Gastrocnemius medialis (tissue), 4 donors: ENCODE data around the gene CACNA2D1. TPM values are rescaled to one million over a fixed set of nuclear protein-coding genes. Genes with fewer than 3 reads are reported as not detected.
A peak's percentile ranks its signal among the peaks of the same experiment; 100 is the strongest.

Source experiments
- ATAC-seq, 2 donors: fragments of 150-250 bp; one replicate each; pipeline ENCODE4 v1.9.1; 2016
- DNase-seq, 2 donors: peaks; one replicate each; pipeline ENCODE4 v3.0.0-alpha.2; 2019
- H3K27ac ChIP-seq, 4 donors: fragments of 200-600 bp; sonication (generic); 1 replicate in 1 of 4; 2 replicates in 3 of 4; pipeline ENCODE4 v1.5.1; 2016 to 2018; ENCODE audit warnings: mild to moderate bottlenecking in 2 of 4, moderate library complexity in 1 of 4
- H3K27me3 ChIP-seq, 3 donors: fragments of 200-600 bp; sonication (generic) in 2 of 3; 1 replicate in 1 of 3; 2 replicates in 2 of 3; pipeline versions ENCODE4 v1.5.1 to v1.6.0; 2016 to 2019; ENCODE audit warnings: mild to moderate bottlenecking in 1 of 3, moderate library complexity in 1 of 3
- H3K36me3 ChIP-seq, 2 donors: fragments of 200-600 bp; sonication (generic) in 1 of 2; one replicate each; pipeline ENCODE4 v1.5.1; 2017 to 2018
- H3K4me1 ChIP-seq, 2 donors: fragments of 200-600 bp; sonication (generic) in 1 of 2; one replicate each; pipeline ENCODE4 v1.5.1; 2016 to 2017; ENCODE audit warnings: mild to moderate bottlenecking in 2 of 2
- H3K4me3 ChIP-seq, 4 donors: fragments of 200-600 bp; sonication (generic) in 3 of 4; 1 replicate in 1 of 4; 2 replicates in 3 of 4; pipeline ENCODE4 v1.5.1; 2016 to 2019; ENCODE audit warnings: mild to moderate bottlenecking in 2 of 4
- H3K9me3 ChIP-seq, 3 donors: fragments of 200-600 bp; sonication (generic) in 2 of 3; 1 replicate in 1 of 3; 2 replicates in 2 of 3; pipeline ENCODE4 v1.5.1; 2016 to 2019
- POLR2A ChIP-seq, 2 donors: fragments of 450-650 bp; IDR thresholded peaks; one replicate each; pipeline ENCODE4 v1.6.1; 2017; ENCODE audit warnings: antibody characterized with exemption in 2 of 2, mild to moderate bottlenecking in 2 of 2, moderate library complexity in 2 of 2
- in situ Hi-C, 4 donors: fragments of 200-750 bp; cut with MboI; loops; one replicate each; pipeline versions ENCODE4 v1.15.0 to v1.8.0; 2017; ENCODE audit warnings: low sequenced_read_pairs in 4 of 4
- intact Hi-C: fragments of 100-400 bp; cut with DNase I; formaldehyde crosslinking; loops from one replicate; pipeline ENCODE4 v1.15.1; 2023; ENCODE audit warnings: low total_unique reads
- total RNA-seq, 4 donors: library from RNA; depleted of rRNA; stranded (reverse); fragments of >200 nt; gene quantifications; one replicate each; pipeline versions ENCODE4 v1.1.0 to v1.2.3, GENCODE V29; 2016
- TF ChIP-seq, protein P1 (sequence below), 5 experiments: fragments of 450-650 bp in 3 of 5; fragments of 200-600 bp in 2 of 5; sonication (generic) in 2 of 5; IDR thresholded peaks in 4 of 5; conservative IDR thresholded peaks in 1 of 5; 1 replicate in 4 of 5; 2 replicates in 1 of 5; pipeline ENCODE4 v1.5.1; 2016 to 2019; ENCODE audit warnings: antibody characterized with exemption in 5 of 5, mild to moderate bottlenecking in 3 of 5, moderate library complexity in 3 of 5

CACNA2D1 gene
- total RNA-seq, 4 donors from 2014 or later = 83.9 to 157 (median 120) TPM

DNA sequence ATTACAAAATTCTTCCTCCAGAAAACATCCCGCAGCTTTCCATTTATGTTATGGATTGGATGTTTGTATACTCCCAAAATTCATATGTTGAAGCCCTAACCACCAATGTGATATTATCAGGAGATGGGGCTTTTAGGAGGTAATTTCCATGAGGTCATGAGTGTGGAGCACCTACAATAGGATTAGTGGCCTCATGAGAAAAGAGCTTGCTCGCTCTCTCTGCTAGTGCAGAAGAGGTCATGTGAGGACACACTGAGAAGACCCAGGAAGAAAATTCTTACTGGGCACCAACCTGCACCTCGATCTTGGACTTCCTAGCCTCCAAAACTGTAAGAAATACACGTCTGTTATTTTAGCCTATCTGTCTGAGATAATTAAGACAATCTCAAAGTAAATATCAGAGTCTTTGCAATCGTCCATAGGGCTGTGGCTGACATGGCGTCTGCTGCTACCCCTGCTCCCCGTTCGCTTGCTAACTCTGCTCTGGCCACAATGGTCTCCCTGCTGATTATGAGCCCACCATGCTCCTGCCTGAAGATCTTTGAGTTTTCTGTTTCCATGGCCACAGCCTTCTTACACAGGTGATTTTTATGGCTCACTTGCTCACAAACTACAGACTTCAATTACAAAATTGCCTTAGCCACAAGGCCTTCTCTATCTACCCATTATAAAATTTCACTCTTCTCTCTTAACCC lies 333.3 kb downstream of the CACNA2D1 start:
- Histone ChIP-seq H3K9me3 (no peaks in the 10 kb centered on the region), H3K27me3 (no peaks in the 10 kb centered on the region), H3K4me3 (no peak overlapping the region), H3K27ac (no peak overlapping the region), H3K4me1 (peaks cover 6 to 10% of the 10 kb centered on the region in 2 donors), H3K36me3 (no peaks in the 10 kb centered on the region)
- TF ChIP-seq, protein P1, sequence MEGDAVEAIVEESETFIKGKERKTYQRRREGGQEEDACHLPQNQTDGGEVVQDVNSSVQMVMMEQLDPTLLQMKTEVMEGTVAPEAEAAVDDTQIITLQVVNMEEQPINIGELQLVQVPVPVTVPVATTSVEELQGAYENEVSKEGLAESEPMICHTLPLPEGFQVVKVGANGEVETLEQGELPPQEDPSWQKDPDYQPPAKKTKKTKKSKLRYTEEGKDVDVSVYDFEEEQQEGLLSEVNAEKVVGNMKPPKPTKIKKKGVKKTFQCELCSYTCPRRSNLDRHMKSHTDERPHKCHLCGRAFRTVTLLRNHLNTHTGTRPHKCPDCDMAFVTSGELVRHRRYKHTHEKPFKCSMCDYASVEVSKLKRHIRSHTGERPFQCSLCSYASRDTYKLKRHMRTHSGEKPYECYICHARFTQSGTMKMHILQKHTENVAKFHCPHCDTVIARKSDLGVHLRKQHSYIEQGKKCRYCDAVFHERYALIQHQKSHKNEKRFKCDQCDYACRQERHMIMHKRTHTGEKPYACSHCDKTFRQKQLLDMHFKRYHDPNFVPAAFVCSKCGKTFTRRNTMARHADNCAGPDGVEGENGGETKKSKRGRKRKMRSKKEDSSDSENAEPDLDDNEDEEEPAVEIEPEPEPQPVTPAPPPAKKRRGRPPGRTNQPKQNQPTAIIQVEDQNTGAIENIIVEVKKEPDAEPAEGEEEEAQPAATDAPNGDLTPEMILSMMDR (IDR thresholded peaks at IDR 0.05 in 4 of 5, conservative IDR thresholded peaks at IDR 0.05 in 1 of 5) = no peak
- TF ChIP-seq POLR2A (IDR thresholded peaks at IDR 0.05) = no peak
- ATAC-seq (no peak), DNase-seq (no peak)
- in situ Hi-C loops (no loop called here), intact Hi-C loops (no loop called here)

- Histone ChIP-seq H3K4me1 (peaks cover 4 to 10% of the 10 kb centered on the region in 2 donors), H3K36me3 (no peaks in the 10 kb centered on the region), H3K27me3 (no peaks in the 10 kb centered on the region), H3K27ac (peak overlapping the region in 1 of 4 donors; percentile 21), H3K4me3 (no peak overlapping the region), H3K9me3 (no peaks in the 10 kb centered on the region)
- no peak for DNase-seq
- ATAC-seq = no peak
- intact Hi-C loops = no loop called here
- TF ChIP-seq, protein P1 (IDR thresholded peaks at IDR 0.05 in 4 of 5, conservative IDR thresholded peaks at IDR 0.05 in 1 of 5) = no peak
- TF ChIP-seq POLR2A (IDR thresholded peaks at IDR 0.05) = no peak
- in situ Hi-C loops = no loop called here
Measured at GRCh38 chr7:82109288-82109687, 334.3 kb downstream of the CACNA2D1 start.

DNA sequence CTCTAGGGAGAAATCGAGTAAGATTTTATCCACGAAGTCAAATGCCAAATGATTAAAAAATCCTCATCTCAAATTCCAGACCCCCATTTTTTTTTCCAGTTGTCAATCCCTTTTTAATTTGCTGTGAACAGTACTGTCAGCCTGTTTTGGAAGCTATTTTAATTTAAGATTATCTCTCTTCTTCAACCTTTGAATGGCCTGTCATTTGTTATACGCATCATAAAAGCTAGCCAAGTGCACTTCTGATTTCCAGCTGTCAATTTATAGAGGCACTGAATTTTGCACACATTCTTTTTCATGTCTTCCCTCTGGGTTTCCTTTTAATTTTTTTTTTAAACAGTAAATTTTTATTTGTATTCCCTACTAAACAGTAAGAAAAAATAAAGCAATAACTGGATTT lies 337.4 kb downstream of the CACNA2D1 start:
- DNase-seq (no peak), ATAC-seq (no peak)
- TF ChIP-seq, protein P1 (IDR thresholded peaks at IDR 0.05 in 4 of 5, conservative IDR thresholded peaks at IDR 0.05 in 1 of 5) = no peak
- TF ChIP-seq POLR2A (IDR thresholded peaks at IDR 0.05) = no peak
- Histone ChIP-seq H3K27ac (no peak overlapping the region), H3K4me3 (no peak overlapping the region), H3K36me3 (no peaks in the 10 kb centered on the region), H3K27me3 (no peaks in the 10 kb centered on the region), H3K9me3 (no peaks in the 10 kb centered on the region), H3K4me1 (peaks cover 0 to 10% of the 10 kb centered on the region in 2 donors)
- intact Hi-C loops (no loop called here), in situ Hi-C loops (no loop called here)

- no peaks in the 10 kb centered on the region for H3K9me3 ChIP-seq
- DNase-seq (no peak), ATAC-seq (peak in 1 of 2 donors; percentile 57)
- no peaks in the 10 kb centered on the region for H3K27me3 ChIP-seq
- in situ Hi-C loops = no loop called here
- H3K36me3 ChIP-seq = no peaks in the 10 kb centered on the region
- peaks cover 0 to 7% of the 10 kb centered on the region in 2 donors for H3K4me1 ChIP-seq
- no peak for TF ChIP-seq POLR2A (IDR thresholded peaks at IDR 0.05)
- TF ChIP-seq, protein P1 (IDR thresholded peaks at IDR 0.05 in 4 of 5, conservative IDR thresholded peaks at IDR 0.05 in 1 of 5) = no peak
- peak overlapping the region in 1 of 4 donors; percentile 7 for H3K27ac ChIP-seq
- no peak overlapping the region for H3K4me3 ChIP-seq
- intact Hi-C loops = no loop called here
Measured at GRCh38 chr7:82105463-82105862, 338.1 kb downstream of the CACNA2D1 start.
